Fibroblast of upper back skin (primary cell): Measurements from ENCODE around the gene KLHL7.
"Not testable (repeated sequence)": the region's sequence is repeated elsewhere in the genome, so short reads cannot be mapped to it uniquely, and the experiment has no call there.

Experiments used
- DNase-seq: peaks from one replicate; pipeline ENCODE4 v3.0.0-alpha.2; 2013

KLHL7 gene

DNA sequence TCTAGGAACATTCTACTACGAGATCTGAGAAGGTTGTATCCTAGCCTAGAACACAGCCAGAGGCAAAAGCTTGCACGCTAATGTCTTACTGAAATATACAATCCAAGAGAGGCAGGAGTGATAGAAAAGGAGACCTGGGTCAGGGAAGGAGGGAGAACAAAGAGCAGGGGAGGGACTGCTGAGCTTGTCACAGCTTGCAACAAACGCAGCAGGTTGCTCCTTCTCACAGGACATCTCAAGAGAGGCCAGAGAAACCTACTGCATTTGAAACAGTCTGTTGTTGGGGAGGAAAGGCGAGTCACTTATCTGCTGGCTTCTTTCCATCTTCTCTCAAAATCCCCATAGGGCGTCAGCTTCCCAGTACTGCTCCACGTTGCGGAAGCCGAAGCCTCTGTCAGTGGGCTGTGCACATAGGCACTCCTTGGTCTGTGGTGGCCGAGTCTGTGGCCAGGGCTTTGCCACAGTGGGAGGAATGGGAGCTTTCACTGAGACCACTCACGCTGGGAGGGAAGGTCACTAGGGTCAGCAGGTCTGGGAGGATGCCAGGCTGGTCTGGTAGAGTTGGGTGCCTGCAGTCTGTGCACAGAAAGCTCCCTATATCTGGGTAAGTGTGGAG lies 115.2 kb downstream of the KLHL7 start:
- no peak for DNase-seq

DNA sequence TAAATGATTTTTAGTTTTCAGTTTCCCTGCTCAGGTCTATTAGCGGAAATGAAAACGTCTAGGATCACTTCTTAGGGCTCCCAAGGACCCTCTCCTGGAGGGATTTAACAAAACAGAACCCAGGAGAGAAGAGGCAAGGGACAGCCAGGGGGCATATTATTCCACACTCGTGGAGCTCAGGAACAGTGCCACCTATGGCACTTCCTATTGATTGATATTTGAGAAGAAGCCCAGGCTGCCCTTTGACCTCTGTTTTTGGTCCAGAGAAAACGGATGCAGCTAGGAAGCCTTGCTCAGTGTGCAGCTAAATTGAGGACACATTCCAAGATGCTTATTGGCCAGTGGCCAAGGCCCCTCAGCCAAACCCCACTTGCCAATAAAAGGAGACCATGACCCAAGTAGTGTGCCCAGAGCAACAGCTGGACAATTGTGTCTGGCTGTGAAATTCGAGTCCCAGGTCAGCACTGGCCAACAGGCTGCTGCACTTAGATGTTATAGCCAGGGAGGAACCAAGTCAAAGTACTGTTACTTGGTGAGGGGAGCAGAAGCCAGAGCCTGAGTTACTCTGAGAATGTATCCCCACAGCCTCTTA lies 117.0 kb downstream of the KLHL7 start:
- DNase-seq, result no peak

DNA sequence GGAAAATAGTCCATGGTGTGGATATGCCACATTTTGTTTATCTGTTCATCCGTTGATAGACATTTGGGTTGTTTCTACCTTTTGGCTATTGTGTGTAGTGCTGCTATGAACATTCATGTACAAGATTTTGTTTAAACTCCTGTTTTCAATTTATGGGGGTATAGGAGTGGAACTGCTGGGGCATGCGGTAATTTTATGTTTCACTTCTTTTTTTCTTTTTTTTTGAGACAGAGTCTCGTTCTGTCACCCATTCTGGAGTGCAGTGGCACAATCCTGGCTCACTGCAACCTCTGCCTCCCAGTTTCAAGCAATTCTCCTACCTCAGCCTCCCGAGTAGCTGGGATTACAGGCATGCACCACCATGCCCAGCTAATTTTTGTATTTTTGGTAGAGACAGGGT lies 118.8 kb downstream of the KLHL7 start:
- not testable (repeated sequence) for DNase-seq

DNA sequence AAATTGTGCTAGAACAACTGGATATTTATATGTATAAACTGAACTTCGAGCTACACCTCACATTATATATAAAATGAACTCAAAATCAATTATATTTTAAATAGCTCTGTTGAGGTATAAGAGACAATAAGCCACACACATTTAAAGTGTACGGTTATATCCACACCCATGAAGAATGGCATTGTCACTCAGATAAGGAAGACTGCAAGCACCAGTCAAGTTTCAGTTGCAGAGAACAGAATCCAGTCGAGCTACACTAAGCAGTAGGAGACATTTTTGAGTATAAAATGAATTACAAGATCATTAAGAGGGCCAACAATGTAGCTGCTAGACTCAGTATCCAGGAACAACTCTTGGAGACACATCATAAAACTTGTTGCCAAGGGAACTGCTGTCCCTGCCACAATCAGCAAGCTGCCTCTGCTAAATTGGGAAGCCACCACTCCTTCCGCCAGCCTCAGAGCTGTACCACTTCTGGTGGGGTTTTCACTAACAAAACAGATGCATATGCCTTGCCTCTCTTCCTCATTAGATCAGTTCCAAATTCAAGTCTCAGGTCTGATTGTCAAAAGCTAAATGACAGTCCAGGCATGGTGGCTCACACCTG lies 121.4 kb downstream of the KLHL7 start:
- DNase-seq, result no peak
